PC-9 (cell line): ENCODE data around the gene YPEL1.

Experiments
- EZH2 ChIP-seq: fragments of 200-600 bp; sonication (generic); IDR thresholded peaks from 2 replicates; pipeline ENCODE4 v1.8.0; 2017; ENCODE audit warnings: antibody characterized with exemption, low read depth
- TF ChIP-seq, protein P1 (sequence below): fragments of 200-600 bp; sonication (generic); conservative IDR thresholded peaks from 2 replicates; pipeline ENCODE4 v1.6.1; 2017; ENCODE audit warnings: mixed run types, antibody characterized with exemption, mild to moderate bottlenecking, moderate library complexity

DNA sequence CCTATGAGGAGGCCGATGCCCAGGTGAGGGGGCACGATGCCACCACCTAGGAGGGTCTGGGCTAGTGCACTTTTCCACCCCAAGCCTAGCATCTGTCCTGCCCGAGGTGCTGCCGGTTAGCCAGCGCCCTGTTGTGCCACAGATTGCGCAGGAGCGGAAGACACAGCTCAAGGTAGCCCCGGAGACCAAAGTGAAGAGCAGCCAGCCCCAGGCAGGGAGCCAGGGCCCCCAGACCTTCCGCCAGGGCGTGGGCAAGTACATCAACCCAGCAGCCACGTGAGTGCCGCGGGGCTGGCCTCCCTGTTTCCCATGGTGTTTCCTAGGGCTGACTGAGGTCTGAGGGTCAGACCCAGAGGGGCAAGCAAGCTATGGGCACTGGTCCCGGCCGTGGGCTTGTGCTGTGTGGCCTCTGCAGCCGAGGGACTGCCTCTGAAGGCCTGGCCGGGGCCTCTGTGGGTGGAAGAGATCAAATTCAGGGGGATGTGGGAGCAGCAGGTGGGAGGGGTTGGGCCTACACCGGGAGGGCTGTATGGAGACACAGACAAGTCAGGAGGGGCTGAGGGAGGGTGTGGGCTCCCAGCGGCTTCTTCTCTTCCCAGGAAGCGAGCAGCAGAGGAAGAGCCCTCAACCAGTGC, 40.7 kb downstream of the YPEL1 start:
- TF ChIP-seq, protein P1, sequence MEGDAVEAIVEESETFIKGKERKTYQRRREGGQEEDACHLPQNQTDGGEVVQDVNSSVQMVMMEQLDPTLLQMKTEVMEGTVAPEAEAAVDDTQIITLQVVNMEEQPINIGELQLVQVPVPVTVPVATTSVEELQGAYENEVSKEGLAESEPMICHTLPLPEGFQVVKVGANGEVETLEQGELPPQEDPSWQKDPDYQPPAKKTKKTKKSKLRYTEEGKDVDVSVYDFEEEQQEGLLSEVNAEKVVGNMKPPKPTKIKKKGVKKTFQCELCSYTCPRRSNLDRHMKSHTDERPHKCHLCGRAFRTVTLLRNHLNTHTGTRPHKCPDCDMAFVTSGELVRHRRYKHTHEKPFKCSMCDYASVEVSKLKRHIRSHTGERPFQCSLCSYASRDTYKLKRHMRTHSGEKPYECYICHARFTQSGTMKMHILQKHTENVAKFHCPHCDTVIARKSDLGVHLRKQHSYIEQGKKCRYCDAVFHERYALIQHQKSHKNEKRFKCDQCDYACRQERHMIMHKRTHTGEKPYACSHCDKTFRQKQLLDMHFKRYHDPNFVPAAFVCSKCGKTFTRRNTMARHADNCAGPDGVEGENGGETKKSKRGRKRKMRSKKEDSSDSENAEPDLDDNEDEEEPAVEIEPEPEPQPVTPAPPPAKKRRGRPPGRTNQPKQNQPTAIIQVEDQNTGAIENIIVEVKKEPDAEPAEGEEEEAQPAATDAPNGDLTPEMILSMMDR: no peak
- no peak for TF ChIP-seq EZH2
